ENCODE results near the gene BMAL2.

Gene BMAL2

DNA sequence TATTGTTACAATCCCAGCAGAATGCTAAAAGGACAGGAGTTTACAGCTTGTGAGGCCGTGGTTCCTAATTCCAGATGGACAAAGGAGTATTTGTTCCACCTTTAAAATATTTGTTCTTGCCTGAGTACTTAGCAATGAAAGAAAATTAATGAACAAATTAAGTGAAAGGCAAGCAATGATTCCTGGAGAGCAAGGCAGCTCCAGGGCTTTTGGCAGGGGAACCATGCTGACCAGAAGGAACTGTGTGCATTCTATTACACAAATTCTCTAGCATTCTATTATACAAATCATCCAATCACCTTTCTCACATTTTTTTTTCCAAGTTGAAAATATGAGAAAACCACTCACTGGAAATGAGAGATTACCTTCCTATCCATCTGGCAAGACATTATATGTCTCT is 1.8 kb upstream of the BMAL2 start:
- DNase-seq: no peak

DNA sequence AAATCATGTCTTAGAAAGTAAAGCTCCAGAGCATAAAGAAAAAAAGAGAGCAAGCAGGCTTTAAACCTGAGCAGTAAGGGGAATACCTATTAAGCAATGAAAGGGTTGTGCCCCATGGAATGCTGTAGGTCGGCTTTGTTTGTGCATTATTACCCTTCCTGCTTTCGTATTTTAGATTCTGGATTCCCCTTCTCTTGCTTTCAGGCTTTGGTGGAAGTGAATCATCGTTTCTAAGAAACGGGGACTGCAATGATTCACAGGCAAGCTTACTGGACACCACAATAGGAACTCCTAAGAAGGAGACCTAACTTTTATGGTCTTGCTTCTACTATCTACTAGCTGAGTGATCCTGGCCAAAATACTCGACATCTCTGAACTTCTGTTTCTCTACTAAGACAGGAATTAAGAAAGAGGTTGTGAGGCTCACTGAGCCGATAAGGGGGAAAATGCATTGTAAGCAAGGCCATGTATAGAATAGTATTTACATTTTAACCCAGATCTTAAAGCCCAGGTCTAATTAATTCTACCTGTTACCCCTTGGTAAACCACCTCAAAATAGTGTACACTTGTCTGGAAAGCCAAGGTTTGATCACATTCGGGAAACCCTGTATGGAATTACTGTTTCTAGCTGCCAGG is 1.2 kb upstream of the BMAL2 start:
- DNase-seq: peak; percentile 2 to 20

DNA sequence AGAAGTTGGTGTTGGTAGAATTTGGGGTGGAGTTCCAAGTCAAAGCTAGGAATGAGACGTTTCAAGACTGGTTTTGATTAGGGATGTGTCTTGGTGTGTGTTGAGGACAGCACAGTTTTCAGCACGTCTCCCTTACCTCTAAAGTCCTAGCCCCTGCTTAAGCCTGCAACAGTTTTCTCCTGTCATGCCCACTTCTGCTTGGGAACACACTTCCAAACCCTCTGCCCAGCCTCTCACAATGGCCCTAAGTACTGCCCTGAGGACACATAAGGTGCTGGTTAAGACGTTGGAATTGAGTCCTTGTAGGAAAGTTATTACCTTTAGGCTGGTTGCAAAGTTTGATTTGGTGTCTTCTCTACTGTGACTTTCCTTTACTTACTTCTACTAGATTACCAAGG is 710 bp upstream of the BMAL2 start:
- no peak for DNase-seq

DNA sequence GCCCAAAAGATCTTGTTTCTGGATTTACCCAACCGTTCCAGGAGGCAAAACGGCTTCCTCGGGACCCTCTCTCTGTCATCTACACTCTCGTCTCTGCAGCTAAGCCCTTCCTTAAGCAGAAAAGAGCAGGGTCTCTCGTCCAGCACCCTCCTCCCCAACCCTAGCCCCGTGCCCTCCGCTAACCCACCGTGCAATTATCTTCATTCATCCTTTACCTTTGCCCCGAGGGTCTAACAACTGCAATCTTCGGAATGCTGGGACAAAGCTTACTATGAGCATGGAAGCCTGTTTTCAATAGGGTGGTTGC is 276 bp upstream of the BMAL2 start:
- DNase-seq: no peak

DNA sequence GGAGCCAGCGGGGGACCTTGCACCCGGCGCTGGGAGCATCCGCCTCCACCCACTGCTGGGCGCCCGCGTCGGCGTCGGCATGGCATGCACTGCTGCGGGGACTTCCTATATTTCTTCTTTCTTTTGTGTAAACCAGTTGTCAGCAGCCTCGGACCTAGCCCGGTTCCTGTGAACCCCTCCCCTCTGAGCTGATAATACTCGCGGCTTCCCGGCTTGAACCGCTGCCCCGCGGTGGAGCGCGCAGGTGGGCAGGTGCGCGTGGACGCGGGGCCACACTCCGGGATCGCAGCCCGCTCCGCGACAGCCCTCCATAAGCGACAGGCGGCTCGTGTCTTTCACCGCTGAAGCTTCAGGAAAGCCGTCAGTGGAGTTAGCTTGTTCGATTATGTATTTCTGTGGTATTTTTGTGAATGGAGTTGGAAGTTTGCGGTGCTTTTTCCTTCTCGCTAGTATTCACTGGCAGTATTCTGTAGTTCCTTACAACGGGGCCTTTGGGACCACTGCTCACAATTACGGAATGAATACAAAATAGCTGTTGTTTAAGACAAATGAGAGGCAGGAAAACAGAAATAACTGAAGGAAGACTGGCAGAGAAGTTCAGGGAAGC is 870 bp downstream of the BMAL2 start:
- peak; percentile 40 to 61 for DNase-seq

DNA sequence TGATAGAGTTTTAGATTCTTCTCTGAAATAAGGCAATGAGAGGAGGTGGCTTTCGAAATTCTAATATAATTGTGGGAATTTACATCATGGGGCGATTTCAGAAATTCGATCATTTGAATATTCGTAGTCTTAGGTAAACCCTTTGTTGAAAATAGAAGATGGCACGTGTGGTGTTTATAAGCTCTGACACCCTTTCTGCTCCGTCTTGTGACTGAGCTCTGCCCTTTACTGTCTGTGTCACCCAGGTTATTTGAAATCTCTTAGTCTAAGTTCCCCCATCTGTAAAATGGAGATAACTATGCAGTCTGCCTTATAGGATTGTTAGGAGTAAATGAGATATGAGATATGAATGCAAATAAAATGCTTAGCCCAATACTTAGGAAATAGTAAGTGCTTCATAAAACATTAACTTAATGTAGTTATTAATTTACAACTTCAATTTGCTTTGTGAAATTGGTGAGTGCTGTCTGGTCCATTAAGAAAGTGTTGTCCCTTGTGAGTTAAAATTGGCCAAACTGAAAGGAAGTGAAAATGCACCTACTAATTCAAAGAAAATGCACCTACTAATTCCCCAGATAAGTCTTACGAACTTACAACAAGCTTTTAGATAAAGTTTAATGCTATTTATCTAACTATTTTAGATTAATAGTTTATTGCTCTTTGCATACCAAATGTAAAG is 1.5 kb downstream of the BMAL2 start:
- no peak for DNase-seq

DNA sequence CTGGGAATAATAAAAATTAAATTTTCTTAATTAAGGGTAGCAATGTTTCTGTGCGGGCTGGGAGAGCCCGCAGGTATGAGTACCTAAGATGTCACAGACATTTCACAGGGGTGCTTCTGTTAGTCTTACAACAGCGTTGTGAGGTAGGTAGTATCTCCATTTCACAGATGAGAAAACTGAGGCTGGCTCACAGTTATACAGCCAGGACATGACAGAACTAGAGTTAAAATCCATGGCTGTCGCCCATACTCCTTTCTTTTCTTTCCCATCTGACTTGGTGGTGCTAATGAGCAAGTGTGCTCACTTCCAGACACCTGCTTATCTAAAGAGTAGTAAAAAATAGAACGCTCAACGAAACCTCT is 2.1 kb downstream of the BMAL2 start:
- DNase-seq: no peak

DNA sequence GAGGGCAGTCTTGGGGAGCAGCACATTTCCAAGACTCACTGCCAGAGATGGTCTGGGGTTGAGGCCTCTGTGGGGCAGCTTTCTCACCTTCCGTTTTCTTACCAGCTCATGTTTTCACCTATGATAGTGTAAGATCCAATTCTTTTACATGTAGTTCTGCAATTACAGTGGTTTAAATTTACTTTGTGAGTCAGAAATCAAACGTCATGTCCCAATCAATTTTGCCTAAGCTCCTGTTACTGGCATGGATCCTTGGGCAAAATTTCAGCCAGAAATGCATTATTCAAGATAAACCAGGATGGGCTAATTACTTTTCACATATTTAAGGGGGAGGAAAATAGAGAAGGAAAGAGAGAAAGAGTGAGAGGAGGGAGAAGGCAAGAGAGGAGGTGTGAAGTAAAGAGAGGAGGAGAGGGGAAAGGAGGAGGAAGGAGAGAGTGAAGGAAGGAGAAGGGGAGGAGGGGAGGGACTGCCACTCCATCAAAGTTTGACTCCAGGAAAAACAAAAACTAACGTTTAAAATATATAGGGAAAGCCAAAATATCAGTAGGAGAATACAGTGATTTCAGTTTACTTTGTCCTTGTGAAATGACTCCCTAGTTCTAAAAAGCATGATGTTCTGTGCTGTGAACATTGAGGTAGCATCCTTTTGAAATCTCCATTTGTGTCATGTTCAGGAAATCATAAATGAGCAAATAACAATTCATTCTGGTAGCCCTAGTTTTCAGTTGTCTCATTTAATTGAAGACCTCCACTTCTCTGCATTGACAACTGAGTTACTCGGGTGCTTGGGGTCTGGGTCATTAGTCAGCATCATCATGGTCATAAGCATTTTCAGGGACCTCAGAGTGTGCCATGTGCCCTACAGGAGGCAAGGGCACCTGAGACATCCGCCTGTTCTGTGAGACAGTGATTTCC is 3.0 kb downstream of the BMAL2 start:
- no peak for DNase-seq

DNA sequence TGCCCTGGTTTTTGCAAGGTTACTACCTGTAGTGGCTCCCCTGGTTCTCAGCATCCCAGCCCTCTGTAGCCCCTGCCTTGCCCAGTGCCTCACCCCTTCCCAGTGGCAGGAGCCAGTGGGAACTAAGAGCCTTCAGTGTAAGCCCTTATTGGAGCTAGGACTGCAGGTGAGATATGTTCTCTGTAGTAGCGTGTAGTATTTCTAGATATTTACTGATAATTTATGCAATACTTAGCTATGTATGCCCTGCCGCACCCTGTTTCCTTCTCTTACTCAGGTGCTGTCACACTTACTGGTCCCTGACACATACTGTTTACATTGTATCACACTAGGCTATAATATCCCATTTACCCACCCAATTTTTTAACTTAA is 3.6 kb downstream of the BMAL2 start:
- no peak for DNase-seq

DNA sequence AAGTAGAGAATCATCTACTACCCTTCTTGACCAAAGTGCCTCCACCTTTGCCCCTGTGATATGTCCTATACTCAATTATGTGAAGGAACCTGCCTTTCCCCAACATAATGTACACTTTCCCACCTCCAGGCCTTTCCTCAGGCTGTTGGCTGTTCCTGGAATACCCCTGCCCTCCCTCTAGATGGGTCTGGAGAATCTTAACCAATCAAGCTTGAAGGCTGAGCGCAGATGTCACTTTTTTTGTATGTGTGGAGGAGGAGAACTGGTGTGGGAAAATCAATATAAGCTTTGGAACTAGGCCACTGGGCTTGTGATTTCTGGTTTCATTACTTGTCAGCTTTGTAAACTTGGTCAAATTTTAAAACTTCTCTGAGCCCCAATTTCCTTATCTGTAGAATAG is 4.7 kb downstream of the BMAL2 start:
- DNase-seq: no peak

DNA sequence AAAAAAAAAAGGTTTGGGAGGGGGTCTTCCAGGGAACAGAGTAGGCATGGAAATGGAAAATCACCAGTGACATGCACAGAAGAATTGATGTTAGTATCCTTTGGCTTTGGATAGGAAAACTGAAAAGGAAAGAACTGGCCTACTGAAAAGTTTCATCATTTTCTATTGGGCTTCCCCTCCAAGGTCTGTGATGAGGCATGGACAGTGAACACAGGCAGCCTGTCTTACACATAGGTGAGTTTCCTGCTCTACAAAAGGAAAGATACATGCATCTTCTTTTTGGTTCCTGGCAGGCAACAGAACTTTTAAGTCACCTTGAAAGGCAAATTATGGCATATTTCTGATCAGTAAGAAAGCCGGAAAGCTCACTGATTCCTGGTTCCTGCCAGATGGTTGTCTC is 5.8 kb downstream of the BMAL2 start:
- no peak for DNase-seq

DNA sequence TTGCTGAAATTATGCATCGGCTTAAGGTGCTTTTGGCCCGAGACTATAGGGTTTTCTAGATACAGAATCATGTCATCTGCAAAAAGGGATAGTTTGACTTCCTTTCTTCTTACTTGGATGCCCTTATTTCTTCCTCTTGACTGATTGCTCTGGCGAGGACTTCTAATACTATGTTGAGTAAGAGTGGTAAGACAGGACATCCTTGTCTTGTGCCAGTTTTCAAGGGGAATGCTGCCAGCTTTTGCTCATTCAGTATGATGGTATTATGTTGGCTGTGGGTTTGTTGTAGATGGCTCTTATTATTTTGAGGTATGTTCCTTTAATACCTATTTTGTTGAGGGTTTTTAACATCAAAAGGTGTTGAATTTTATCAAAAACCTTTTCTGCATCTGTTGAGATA is 8.3 kb downstream of the BMAL2 start:
- DNase-seq: no peak

DNA sequence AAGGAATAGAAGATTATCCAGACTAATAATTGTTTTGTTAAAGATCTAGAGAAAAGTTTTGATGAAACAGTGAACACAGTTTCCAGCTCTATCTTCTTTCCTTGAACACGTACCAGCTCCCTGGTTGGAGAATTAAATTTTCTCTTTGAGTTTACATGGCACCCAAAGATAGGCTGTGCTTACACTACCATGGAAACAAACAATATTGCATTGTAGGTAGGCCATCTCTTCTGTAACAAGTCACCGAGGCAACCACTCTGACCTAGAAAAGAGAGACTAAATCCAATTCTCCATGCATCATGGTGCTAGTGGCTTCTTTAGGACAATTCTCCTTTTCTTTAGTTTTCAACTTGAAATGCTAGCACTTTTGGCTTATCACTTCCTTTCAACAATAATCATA is 9.9 kb downstream of the BMAL2 start:
- DNase-seq: no peak

DNA sequence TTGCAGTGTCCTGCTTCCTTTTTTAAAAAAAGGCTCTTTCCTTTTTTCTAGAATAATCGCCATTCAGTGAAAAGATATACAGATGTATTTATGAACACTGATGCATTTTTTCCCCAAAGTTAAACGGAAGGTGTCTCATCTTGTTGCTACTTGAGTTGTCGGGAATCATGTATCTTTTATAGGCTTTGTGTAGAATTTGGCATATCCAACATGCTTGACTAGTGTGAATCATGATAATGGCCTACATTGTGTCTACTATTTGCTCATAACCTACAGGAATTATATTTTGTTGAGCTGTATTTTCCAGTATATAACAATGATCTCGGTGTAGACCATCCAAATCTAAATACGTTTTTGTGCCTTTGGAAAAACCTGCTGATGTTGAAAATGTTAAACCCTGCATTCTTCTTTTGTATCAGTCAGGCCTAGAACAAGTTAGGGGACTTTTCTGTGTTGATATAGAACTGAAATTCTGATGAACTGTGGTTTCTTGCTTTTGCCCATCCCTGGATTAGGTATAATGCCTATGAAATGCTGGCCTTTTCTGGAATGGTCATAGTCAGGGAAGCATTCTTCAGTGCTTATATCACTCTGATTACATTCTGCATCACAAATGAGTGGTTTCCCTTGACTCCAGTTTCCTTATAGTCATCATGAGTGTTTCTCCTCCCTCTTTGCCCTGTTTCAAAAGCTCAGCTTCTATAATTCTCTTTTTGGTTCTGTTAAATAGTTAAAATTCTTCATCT is 10.8 kb downstream of the BMAL2 start:
- no peak for DNase-seq

DNA sequence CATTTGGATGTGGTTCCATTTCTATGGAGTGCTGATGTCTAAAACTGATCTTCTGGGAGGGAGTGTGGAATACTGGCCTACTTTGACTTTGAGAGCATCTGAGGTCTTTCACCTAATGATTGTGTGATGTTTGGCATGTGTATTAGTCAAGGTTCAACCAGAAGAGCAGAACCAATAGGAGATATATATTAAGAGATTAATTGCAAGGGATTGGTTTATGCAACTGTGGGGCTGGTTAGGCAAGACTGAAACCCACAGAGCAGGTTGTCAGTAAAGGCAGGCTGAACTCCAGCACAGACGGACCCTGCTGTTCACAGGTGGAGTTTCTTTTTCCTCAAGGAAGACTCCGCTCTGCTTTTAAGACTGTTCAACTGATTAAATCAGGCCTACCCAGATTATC is 11.6 kb downstream of the BMAL2 start:
- DNase-seq: no peak

DNA sequence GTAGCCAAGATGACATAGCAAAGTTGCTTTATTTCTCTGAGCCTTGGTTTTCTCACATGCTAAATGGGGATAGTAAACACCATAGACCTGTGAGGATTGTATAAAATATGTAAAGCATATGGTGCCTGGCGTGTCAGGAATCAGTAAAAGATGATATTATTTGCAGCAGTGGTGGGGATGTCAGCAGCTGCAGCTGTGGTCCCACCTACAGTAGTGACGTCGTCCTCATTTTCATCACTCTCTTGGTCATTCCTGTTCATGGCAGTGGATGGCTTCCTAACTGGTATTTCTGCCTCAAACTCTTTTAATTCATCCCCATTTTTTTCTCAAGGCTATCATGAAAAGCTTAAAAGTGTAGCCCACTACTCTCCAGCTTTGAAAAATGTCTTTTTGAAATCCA is 12.1 kb downstream of the BMAL2 start:
- DNase-seq: no peak

DNA sequence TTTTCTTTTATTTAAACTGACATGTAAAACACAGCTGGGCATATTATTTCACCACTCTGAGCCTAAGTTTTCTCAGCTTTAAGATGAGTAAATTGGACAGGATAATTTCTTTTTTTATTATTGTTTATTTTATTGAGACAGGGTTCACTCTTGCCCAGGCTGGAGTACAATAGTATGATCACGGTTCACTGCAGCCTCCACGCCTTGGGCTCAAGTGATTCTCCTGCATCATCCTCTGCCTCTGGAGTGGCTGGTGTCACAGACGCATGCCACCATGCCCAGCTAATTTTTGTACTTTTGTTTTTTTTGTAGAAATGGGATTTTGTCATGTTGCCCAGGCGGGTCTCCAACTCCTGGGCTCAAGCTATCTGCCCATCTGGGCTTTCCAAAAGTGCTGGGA is 12.7 kb downstream of the BMAL2 start:
- no peak for DNase-seq

DNA sequence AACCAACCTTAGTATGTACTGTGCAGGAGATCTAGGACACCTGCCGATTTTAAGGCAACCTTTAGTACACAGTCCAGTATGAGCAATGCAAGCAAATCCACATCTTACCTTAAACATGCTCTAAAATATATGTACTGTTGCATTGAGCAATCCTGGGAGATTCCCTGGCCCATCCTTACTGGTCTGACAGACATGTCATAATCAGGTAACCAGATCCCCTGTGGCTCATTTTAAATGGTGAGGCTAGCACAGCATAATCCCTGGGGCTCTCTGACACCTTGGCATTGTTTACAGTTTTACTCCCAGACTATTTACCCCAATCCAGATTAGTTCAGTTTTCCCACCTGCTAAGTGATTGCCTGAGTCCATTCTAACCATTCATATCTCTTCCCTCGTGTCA is 15.1 kb downstream of the BMAL2 start:
- DNase-seq: no peak

DNA sequence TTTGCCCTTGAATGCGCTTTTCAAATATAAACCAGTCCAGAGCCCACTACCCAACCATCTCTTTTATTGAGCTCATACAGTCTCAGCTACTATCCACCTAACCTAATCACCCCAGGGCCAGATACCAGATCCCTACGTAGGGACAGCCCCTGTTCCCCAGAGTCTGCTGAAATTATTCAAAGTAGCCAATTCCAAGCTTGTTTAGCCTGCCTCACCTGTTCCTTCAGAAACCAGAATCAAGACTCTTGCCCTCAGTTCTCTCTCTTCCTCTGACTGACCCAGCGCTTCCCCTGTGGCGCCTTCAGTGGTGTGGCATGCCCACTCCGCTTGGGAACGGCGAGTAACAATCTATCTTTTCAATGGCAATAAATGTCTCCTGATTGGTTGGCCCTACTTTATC is 18.8 kb downstream of the BMAL2 start:
- no peak for DNase-seq

DNA sequence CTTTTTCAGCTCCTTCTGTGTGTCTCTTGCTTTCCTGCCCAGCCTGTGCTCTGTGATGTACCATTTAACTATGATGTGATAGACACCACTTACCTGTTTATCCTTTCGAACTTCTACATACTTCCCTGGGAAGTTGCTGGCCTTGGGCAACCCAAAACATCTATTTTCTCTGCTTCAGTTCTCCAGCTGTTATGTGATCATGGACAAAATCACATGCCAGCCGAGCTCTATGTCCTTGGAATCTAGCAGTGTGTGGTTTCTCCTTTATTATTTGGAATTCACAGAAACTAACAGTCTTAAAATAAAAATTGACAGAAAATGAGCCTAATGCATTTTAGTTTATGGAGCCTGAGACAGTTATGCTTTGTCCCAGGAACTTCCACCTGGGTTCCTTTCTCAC is 22.9 kb downstream of the BMAL2 start:
- no peak for DNase-seq

DNA sequence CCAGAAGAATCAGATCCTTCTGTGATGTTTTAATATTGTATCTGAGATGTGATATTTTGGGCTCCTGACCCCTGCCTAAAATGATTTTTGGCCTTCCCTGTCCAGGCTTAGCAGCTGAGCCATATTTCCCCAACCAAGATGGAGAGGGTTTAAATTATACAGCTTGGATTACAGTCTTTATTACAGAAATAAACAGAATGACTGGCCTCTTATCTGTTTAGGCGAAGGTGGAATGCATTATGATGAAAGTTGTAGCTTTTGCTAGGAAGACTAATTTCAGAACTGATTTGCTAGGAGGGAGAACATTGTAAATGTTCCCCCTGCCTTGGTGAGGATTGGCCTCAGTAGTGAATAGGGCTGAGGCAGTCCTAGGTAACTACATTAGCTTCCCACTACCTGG is 23.3 kb downstream of the BMAL2 start:
- no peak for DNase-seq

DNA sequence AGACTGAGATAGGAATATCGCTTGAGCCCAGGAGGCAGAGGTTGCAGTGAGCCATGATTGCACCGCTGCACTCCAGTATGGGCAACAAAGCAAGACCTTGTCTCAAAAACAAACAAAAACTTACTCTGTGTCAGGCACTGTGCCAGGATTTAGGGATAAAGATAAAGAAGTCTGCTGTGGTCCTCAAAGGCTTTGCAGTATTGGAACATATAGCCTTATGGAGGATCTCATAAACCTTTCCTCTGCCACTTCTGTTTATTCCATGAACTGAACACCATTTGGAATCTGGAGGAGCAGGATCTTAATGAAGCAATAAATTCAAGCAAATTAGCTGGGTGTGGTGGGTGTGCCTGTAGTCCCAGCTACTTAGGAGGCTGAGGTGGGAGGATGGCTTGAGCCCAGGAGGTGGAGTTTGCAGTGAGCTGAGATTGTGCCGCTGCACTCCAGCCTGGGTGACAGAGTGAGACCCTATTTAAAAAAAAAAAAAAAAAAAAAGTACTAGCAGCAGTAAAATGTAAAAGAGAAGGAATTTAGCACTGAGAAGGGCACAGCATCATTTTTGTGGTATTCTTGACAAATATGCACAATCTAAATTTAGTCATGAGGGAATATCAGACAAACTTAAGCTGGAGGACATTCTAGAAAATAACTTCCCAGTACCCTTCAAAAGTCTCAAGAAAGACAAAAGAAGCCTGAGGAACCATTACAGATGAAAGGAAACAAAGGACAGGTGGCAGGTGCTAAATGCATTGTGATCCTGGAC is 27.1 kb downstream of the BMAL2 start:
- DNase-seq: no peak

DNA sequence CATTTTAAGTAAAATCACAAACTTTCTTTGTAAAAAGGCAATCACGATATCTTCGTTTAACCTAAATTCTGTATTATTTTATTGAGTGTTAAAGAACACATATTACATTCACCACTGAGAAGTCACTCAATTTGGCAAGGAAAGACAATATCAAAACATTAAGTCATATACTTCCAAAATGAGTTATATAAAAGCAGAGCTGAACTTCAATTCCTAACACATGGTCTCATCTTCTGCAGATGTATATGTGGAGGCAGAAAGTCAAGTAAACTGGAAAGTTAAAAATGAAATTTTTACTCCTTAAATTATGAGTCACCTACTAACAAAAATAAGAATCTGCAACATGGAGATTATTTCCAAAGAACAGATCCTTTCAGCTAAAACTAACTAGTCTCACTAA is 28.7 kb downstream of the BMAL2 start:
- DNase-seq: no peak
